Activated T-cell treated with anti-CD3 and anti-CD28 coated beads, Interleukin-2, amount 50 U/mL, for 72 hours (primary cell): ENCODE measurements around the gene MPEG1. TPM values are rescaled to one million over a fixed set of nuclear protein-coding genes. Genes with fewer than 3 reads are reported as not detected.
A peak's percentile ranks its signal among the peaks of the same experiment; 100 is the strongest.

ENCODE experiments used
- ATAC-seq, 2 donors: fragments of 150-1000 bp; cut with Tn5 transposase; replicated peaks in 1 of 2; 2 replicates each; pipeline ENCODE4 v1.10.0; 2021; ENCODE audit warnings: moderate library complexity in 2 of 2, mild to moderate bottlenecking in 1 of 2
- DNase-seq, 2 donors: peaks; one replicate each; pipeline ENCODE4 v3.0.0; 2021 to 2022; ENCODE audit warnings: mixed read lengths in 1 of 2
- H3K27ac Mint-ChIP-seq: one replicate; pipeline ENCODE4 v1.8.0; 2022; ENCODE audit warnings: mild to moderate bottlenecking, moderate library complexity, mixed read lengths
- H3K27me3 Mint-ChIP-seq: one replicate; pipeline ENCODE4 v1.8.0; 2022; ENCODE audit warnings: low read depth, mixed read lengths
- H3K36me3 Mint-ChIP-seq, 2 donors: one replicate each; pipeline ENCODE4 v1.8.0; 2022; ENCODE audit warnings: mixed read lengths in 2 of 2, mild to moderate bottlenecking in 1 of 2; ENCODE audit not compliant: insufficient read depth in 2 of 2
- H3K4me1 Mint-ChIP-seq: one replicate; pipeline ENCODE4 v1.8.0; 2022; ENCODE audit warnings: low read depth, mixed read lengths
- H3K4me3 Mint-ChIP-seq, 2 donors: one replicate each; pipeline ENCODE4 v1.8.0; 2022; ENCODE audit warnings: mild to moderate bottlenecking in 2 of 2, mixed read lengths in 2 of 2, moderate library complexity in 2 of 2
- H3K9me3 Mint-ChIP-seq, 2 donors: one replicate each; pipeline ENCODE4 v1.8.0; 2022; ENCODE audit warnings: mixed read lengths in 2 of 2
- total RNA-seq, 2 donors: library from RNA; stranded (reverse); gene quantifications; one replicate each; pipeline ENCODE4 v1.2.3, GENCODE V29; 2022

MPEG1 gene
- total RNA-seq, 2 donors from 2014 or later = 0.05 TPM; not detected in 1

- H3K4me1 Mint-ChIP-seq = no peaks in the 10 kb centered on the region
- no peak for ATAC-seq
- no peak overlapping the region for H3K4me3 Mint-ChIP-seq
- DNase-seq = no peak
- peaks cover 0 to 2% of the 10 kb centered on the region in 2 donors for H3K9me3 Mint-ChIP-seq
- peaks cover 18% of the 10 kb centered on the region for H3K27me3 Mint-ChIP-seq
- peaks cover 0 to 2% of the 10 kb centered on the region in 2 donors for H3K36me3 Mint-ChIP-seq
- H3K27ac Mint-ChIP-seq = no peak overlapping the region
Observed at GRCh38 chr11:59193587-59194130, 19.1 kb downstream of the MPEG1 start.

GRCh38 chr11:59192446-59193020, 20.2 kb downstream of the MPEG1 start:
- H3K4me1 Mint-ChIP-seq = no peaks in the 10 kb centered on the region
- no peak overlapping the region for H3K4me3 Mint-ChIP-seq
- DNase-seq = no peak
- peaks cover 7% of the 10 kb centered on the region for H3K27me3 Mint-ChIP-seq
- H3K36me3 Mint-ChIP-seq = peaks cover 0 to 1% of the 10 kb centered on the region in 2 donors
- peaks cover 0 to under 1% of the 10 kb centered on the region in 2 donors for H3K9me3 Mint-ChIP-seq
- H3K27ac Mint-ChIP-seq = no peak overlapping the region
- no peak for ATAC-seq

- ATAC-seq = no peak
- Mint-ChIP-seq H3K9me3 (no peaks in the 10 kb centered on the region), H3K4me1 (no peaks in the 10 kb centered on the region), H3K27me3 (peaks cover 5% of the 10 kb centered on the region), H3K27ac (no peak overlapping the region), H3K4me3 (no peak overlapping the region), H3K36me3 (no peaks in the 10 kb centered on the region)
- no peak for DNase-seq
Observed at GRCh38 chr11:59191890-59192289, 20.8 kb downstream of the MPEG1 start.

DNA sequence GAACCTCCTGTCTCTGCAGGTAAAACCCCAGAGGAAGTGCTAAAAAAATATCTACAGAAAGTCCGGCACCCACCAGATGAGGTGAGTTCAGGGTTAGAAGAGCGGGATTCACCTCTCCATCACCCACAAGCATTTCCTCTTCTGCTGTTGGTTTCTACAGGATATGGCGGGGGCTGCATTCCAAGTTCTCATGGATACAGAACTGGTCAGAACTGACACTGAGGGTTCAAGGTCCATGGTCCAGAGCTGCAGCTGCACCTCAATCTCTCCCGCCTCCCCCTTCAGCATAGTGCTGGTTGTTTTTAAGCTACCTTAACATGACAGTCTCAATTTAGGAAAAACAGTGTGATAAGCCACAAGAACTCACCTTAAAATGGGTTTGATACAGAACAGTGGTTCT, 21.6 kb downstream of the MPEG1 start:
- Mint-ChIP-seq H3K4me1 (no peaks in the 10 kb centered on the region), H3K4me3 (no peak overlapping the region), H3K36me3 (no peaks in the 10 kb centered on the region), H3K27me3 (peaks cover 5% of the 10 kb centered on the region), H3K9me3 (no peaks in the 10 kb centered on the region), H3K27ac (no peak overlapping the region)
- DNase-seq = no peak
- no peak for ATAC-seq

DNA sequence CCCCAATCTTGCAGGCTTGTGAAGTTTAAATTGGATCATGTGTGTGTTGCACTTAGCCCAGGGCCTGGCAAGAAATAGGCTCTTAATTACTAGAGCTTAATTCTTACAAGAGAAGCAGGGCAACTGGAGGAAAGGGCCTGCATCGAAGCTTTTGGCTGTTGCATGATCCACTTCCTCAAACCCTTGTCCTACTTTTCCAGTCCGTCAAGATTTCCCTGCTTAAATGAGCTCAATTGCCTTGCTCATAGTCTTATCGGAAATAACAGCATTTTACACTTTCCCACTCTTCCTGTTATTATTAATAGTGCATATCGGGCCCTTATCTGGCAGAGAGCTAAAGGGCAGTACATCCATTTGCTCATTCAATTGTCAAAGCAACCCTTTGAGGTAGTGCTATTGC, 22.7 kb downstream of the MPEG1 start:
- Mint-ChIP-seq H3K27ac (no peak overlapping the region), H3K9me3 (no peaks in the 10 kb centered on the region), H3K36me3 (no peaks in the 10 kb centered on the region), H3K4me3 (no peak overlapping the region), H3K27me3 (peaks cover 5% of the 10 kb centered on the region), H3K4me1 (no peaks in the 10 kb centered on the region)
- DNase-seq = no peak
- no peak for ATAC-seq

- no peak for DNase-seq
- H3K4me1 Mint-ChIP-seq = no peaks in the 10 kb centered on the region
Observed at GRCh38 chr11:59188954-59189353, 23.8 kb downstream of the MPEG1 start.

GRCh38 chr11:59187587-59187986, 25.1 kb downstream of the MPEG1 start:
- no peak for ATAC-seq
- Mint-ChIP-seq H3K27me3 (peaks cover 5% of the 10 kb centered on the region), H3K27ac (no peak overlapping the region), H3K4me1 (no peaks in the 10 kb centered on the region), H3K9me3 (no peaks in the 10 kb centered on the region), H3K4me3 (no peak overlapping the region), H3K36me3 (no peaks in the 10 kb centered on the region)
- DNase-seq = no peak

More at GRCh38 chr11:59188954-59189353, 23.8 kb downstream of the MPEG1 start:
- ATAC-seq = no peak
- H3K36me3 Mint-ChIP-seq = no peaks in the 10 kb centered on the region
- no peak overlapping the region for H3K4me3 Mint-ChIP-seq
- no peak overlapping the region for H3K27ac Mint-ChIP-seq
- peaks cover 5% of the 10 kb centered on the region for H3K27me3 Mint-ChIP-seq
- H3K9me3 Mint-ChIP-seq = no peaks in the 10 kb centered on the region

DNA sequence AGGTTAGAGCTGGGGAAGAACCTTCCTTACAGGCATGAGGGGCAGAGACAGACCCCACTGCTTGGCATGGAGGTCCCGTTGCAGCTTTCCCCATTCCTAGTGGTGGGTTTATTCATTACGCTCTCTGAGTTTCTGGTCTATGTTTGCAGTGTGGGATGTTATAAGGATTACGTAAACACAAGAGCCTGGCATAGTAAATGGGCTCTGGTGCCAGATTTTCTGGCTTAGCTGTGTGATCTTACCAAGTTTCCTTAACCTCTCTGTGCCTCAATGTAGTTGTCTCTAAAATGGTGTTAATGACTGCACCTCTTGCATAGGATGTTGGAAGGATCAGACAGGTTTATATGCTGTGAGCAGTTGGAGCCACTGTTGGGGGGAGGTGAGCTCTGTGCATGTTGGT, 25.7 kb downstream of the MPEG1 start:
- DNase-seq (no peak), ATAC-seq (no peak)
- H3K27me3 Mint-ChIP-seq = peaks cover 5% of the 10 kb centered on the region
- H3K36me3 Mint-ChIP-seq = no peaks in the 10 kb centered on the region
- no peaks in the 10 kb centered on the region for H3K4me1 Mint-ChIP-seq
- H3K9me3 Mint-ChIP-seq = no peaks in the 10 kb centered on the region
- H3K27ac Mint-ChIP-seq = no peak overlapping the region
- H3K4me3 Mint-ChIP-seq = no peak overlapping the region

DNA sequence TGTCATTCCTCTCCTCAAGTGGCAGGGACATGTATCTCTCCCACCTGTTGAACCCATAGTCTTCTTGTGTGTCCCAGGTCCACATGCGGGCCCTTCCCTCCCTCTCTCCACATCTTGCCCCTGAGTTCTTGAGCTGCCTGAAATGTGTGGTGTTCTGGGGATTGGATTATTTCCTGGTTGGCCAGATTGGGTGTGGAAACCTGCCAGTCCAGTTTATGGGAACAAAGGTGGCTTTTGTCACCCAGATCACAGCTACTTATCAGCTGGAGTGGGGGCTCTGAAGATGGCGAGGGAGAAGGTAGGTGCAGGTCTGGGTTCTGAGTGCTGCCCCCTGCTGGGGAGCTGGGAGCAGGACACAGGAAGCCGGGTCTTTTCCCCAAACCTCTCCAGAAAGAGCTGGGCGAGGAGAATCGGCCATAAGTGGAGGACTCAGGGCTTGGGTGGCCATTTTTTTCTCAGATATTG, 26.6 kb downstream of the MPEG1 start:
- Mint-ChIP-seq H3K27ac (no peak overlapping the region), H3K36me3 (no peaks in the 10 kb centered on the region), H3K4me3 (no peak overlapping the region), H3K9me3 (no peaks in the 10 kb centered on the region), H3K4me1 (no peaks in the 10 kb centered on the region), H3K27me3 (peaks cover 5% of the 10 kb centered on the region)
- DNase-seq (peak; percentile 45 to 72), ATAC-seq (peak; percentile 73 to 79)

DNA sequence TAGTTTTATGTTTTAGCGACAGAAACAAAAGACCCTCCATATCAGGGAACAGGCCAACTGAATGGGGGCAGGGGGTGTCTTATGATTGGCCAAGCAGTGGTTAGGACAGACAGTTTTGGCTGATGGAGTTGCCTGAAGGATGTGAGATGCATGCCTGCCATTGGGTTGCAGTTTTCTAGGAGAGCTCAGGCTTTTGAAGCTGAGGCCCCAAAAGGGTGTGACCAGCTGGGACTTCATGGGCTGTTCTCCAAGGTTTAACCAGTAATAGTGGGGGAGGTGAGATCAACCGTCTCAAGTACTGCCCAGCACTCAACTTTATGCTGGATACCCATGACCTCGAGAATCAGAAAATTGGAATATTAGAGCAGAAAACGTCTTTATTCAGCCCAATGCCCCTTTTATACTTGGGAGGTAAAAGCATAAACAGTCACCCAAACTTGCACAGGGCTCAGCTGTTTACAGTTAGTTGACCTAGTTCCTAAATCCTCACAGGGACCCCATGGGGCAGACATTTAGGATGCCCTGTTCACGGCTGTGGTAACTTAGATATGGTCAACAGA, 27.3 kb downstream of the MPEG1 start:
- Mint-ChIP-seq H3K27me3 (peaks cover 5% of the 10 kb centered on the region), H3K27ac (no peak overlapping the region), H3K36me3 (no peaks in the 10 kb centered on the region), H3K4me3 (no peak overlapping the region), H3K4me1 (no peaks in the 10 kb centered on the region), H3K9me3 (no peaks in the 10 kb centered on the region)
- DNase-seq (no peak), ATAC-seq (no peak)

DNA sequence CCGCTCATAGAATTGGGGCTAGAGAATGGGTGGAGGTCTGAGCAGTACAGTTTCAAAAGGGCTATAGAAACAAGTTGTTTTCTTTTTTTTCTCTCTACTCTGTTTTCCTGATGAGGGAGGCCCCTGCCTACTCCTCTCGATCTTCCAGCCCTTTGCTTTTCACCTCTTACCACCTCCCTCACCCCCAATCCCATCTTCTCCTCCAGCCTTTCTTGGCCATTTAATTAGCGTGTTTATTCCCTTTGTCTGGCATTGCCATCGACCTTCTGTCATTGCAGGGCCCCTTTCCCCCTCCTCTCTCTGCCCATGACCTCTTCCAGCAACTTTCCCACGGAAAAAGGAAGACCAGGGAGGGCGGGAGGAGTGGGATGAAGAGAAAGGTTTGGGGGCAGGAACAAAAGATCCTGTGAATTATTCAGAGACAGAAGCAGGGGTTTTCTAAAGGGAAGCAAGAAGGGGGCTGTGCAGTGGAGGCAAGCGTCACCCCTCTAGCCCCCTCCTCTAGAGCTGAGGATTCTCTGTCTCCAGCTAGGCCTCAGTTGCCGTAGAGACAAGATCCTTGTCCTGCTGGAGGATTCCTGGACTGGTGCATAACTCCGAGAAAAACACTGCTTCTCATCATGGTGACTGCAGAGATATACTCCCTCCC, 27.9 kb downstream of the MPEG1 start:
- no peak overlapping the region for H3K27ac Mint-ChIP-seq
- H3K36me3 Mint-ChIP-seq = peaks cover 0 to 2% of the 10 kb centered on the region in 2 donors
- peaks cover 5% of the 10 kb centered on the region for H3K27me3 Mint-ChIP-seq
- no peak overlapping the region for H3K4me3 Mint-ChIP-seq
- no peak for ATAC-seq
- DNase-seq = no peak
- H3K9me3 Mint-ChIP-seq = no peaks in the 10 kb centered on the region
- no peaks in the 10 kb centered on the region for H3K4me1 Mint-ChIP-seq

- DNase-seq (no peak), ATAC-seq (no peak)
- peaks cover 0 to 3% of the 10 kb centered on the region in 2 donors for H3K9me3 Mint-ChIP-seq
- peaks cover 5% of the 10 kb centered on the region for H3K27me3 Mint-ChIP-seq
- no peak overlapping the region for H3K27ac Mint-ChIP-seq
- H3K4me1 Mint-ChIP-seq = no peaks in the 10 kb centered on the region
- no peak overlapping the region for H3K4me3 Mint-ChIP-seq
- H3K36me3 Mint-ChIP-seq = peaks cover 0 to 5% of the 10 kb centered on the region in 2 donors
Observed at GRCh38 chr11:59183771-59184170, 29.0 kb downstream of the MPEG1 start.

DNA sequence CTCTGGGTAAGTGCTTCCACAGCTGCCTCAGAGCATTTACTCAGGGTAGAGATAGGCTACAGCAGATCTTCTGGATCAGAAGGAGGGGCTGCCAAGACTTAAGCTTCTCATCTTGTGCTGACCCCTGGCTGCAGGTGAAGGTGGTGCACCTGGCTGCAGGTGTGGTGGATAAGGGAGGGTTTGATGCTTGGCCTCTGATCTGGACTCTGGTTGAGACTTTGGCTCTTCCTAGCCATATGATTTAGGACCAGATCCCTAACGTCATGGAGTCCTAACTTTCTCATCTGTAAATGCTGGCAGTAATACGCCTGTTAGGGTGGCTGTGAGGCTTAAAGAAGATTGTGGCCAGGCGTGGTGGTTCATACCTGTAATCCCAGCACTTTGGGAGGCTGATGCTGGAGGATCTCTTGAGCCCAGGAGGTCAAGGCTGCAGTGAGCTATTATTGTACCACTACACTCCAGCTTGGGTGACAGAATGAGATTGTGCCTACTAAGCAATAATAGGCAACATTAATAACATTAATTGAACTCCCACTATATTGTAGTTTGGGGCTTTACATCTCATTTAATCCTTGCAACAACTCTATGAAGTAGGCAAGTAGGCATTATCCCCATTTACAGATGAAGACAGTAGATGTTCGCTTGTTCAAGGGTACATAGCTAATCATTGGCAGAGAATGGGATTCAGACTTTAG, 30.1 kb downstream of the MPEG1 start:
- H3K36me3 Mint-ChIP-seq = peaks cover 0 to 5% of the 10 kb centered on the region in 2 donors
- H3K4me3 Mint-ChIP-seq = no peak overlapping the region
- ATAC-seq (no peak), DNase-seq (peak; percentile 12 to 23)
- H3K27ac Mint-ChIP-seq = no peak overlapping the region
- no peaks in the 10 kb centered on the region for H3K4me1 Mint-ChIP-seq
- H3K27me3 Mint-ChIP-seq = peaks cover 10% of the 10 kb centered on the region
- H3K9me3 Mint-ChIP-seq = peaks cover 0 to 3% of the 10 kb centered on the region in 2 donors
